ENCODE measurements around the gene MCM7. TPM values are rescaled to one million over a fixed set of nuclear protein-coding genes. Genes with fewer than 3 reads are reported as not detected.

MCM7 gene
- total RNA-seq, 4 donors from 2014 or later = 16.6 to 51.3 (median 26.5) TPM

GRCh38 chr7:100099452-100099851 lies 1.7 kb downstream of the MCM7 start:
- no peak for TF ChIP-seq POLR2A (IDR thresholded peaks at IDR 0.05)
- TF ChIP-seq, protein P1, sequence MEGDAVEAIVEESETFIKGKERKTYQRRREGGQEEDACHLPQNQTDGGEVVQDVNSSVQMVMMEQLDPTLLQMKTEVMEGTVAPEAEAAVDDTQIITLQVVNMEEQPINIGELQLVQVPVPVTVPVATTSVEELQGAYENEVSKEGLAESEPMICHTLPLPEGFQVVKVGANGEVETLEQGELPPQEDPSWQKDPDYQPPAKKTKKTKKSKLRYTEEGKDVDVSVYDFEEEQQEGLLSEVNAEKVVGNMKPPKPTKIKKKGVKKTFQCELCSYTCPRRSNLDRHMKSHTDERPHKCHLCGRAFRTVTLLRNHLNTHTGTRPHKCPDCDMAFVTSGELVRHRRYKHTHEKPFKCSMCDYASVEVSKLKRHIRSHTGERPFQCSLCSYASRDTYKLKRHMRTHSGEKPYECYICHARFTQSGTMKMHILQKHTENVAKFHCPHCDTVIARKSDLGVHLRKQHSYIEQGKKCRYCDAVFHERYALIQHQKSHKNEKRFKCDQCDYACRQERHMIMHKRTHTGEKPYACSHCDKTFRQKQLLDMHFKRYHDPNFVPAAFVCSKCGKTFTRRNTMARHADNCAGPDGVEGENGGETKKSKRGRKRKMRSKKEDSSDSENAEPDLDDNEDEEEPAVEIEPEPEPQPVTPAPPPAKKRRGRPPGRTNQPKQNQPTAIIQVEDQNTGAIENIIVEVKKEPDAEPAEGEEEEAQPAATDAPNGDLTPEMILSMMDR (IDR thresholded peaks at IDR 0.05) = no peak
- 62 to 65% methylated on average over 12 of the region's 12 CpGs for WGBS, 2 donors
- Histone ChIP-seq H3K27me3 (no peaks in the 10 kb centered on the region), H3K27ac (no peak overlapping the region), H3K36me3 (peaks cover 48 to 52% of the 10 kb centered on the region in 2 donors), H3K9me3 (no peaks in the 10 kb centered on the region), H3K4me1 (peaks cover 11 to 17% of the 10 kb centered on the region in 2 donors), H3K4me3 (replicated peaks in 1 of 3) (peak overlapping the region in 1 of 3 donors; percentile 78)
- intact Hi-C loops (cut with DNase I) = loop anchor here (5.0 kb wide), 1 partner anchor 52 kb away; the partner anchor contains the start of gene ZSCAN21
- DNase-seq = no peak

- peaks cover 52 to 53% of the 10 kb centered on the region in 2 donors for H3K36me3 ChIP-seq
- peaks cover 11 to 17% of the 10 kb centered on the region in 2 donors for H3K4me1 ChIP-seq
- 83 to 91% methylated on average over 10 of the region's 10 CpGs for WGBS, 2 donors
- no peak for TF ChIP-seq POLR2A (IDR thresholded peaks at IDR 0.05)
- TF ChIP-seq, protein P1 (IDR thresholded peaks at IDR 0.05) = no peak
- intact Hi-C loops (cut with DNase I) = loop anchor here (5.0 kb wide), 1 partner anchor 52 kb away; the partner anchor contains the start of gene ZSCAN21
- DNase-seq = no peak
- no peak overlapping the region for H3K4me3 ChIP-seq (replicated peaks in 1 of 3)
- no peaks in the 10 kb centered on the region for H3K27me3 ChIP-seq
- H3K27ac ChIP-seq = no peak overlapping the region
- no peaks in the 10 kb centered on the region for H3K9me3 ChIP-seq
Observed at GRCh38 chr7:100098913-100099312, 2.3 kb downstream of the MCM7 start.

- H3K27me3 ChIP-seq = no peaks in the 10 kb centered on the region
- H3K4me1 ChIP-seq = peaks cover 4 to 11% of the 10 kb centered on the region in 2 donors
- intact Hi-C loops (cut with DNase I) = loop anchor here (5.0 kb wide), 1 partner anchor 48 kb away; the partner anchor contains the start of gene ZSCAN21
- TF ChIP-seq, protein P1 (IDR thresholded peaks at IDR 0.05) = no peak
- TF ChIP-seq POLR2A (IDR thresholded peaks at IDR 0.05) = no peak
- H3K27ac ChIP-seq = no peak overlapping the region
- H3K4me3 ChIP-seq (replicated peaks in 1 of 3) = no peak overlapping the region
- H3K36me3 ChIP-seq = peaks cover 79 to 82% of the 10 kb centered on the region in 2 donors
- H3K9me3 ChIP-seq = no peaks in the 10 kb centered on the region
- WGBS, 2 donors = 97 to 100% methylated on average over 12 to 17 of the region's 17 CpGs
- no peak for DNase-seq
Observed at GRCh38 chr7:100095704-100096103, 5.5 kb downstream of the MCM7 start.

- Histone ChIP-seq H3K4me3 (replicated peaks in 1 of 3) (no peak overlapping the region), H3K36me3 (peaks cover 79 to 82% of the 10 kb centered on the region in 2 donors), H3K4me1 (peaks cover 4 to 11% of the 10 kb centered on the region in 2 donors), H3K27me3 (no peaks in the 10 kb centered on the region), H3K9me3 (no peaks in the 10 kb centered on the region), H3K27ac (no peak overlapping the region)
- 87 to 88% methylated on average over 9 of the region's 9 CpGs for WGBS, 2 donors
- no peak for DNase-seq
- intact Hi-C loops (cut with DNase I) = loop anchor here (5.0 kb wide), 1 partner anchor 48 kb away; the partner anchor contains the start of gene ZSCAN21
- TF ChIP-seq, protein P1 (IDR thresholded peaks at IDR 0.05) = no peak
- no peak for TF ChIP-seq POLR2A (IDR thresholded peaks at IDR 0.05)
Observed at GRCh38 chr7:100095289-100095688, 5.9 kb downstream of the MCM7 start.

- intact Hi-C loops (cut with DNase I) = loop anchor here (5.0 kb wide), 1 partner anchor 33 kb away; the partner anchor contains the start of gene MBLAC1
- Histone ChIP-seq H3K27ac (no peak overlapping the region), H3K27me3 (no peaks in the 10 kb centered on the region), H3K4me3 (replicated peaks in 1 of 3) (no peak overlapping the region), H3K36me3 (peaks cover 77 to 78% of the 10 kb centered on the region in 2 donors), H3K9me3 (no peaks in the 10 kb centered on the region), H3K4me1 (peaks cover 0 to 9% of the 10 kb centered on the region in 2 donors)
- no peak for DNase-seq
- TF ChIP-seq POLR2A (IDR thresholded peaks at IDR 0.05) = no peak
- TF ChIP-seq, protein P1 (IDR thresholded peaks at IDR 0.05) = no peak
- 88 to 90% methylated on average over 15 of the region's 16 CpGs for WGBS, 2 donors
Observed at GRCh38 chr7:100093925-100094486, 7.2 kb downstream of the MCM7 start.

Measured in thyroid gland (tissue), 4 donors.